GM23338 (cell line): ENCODE data around the gene UVRAG.

Experiments used
- CTCF ChIP-seq, 2 experiments: fragments of 200-600 bp in 1 of 2; sonication (generic) in 1 of 2; conservative IDR thresholded peaks; 2 replicates each; pipeline versions ENCODE4 v1.5.1 to v1.6.1; 2016 to 2017; ENCODE audit warnings: antibody characterized with exemption in 2 of 2, low read depth in 2 of 2, mild to moderate bottlenecking in 2 of 2, moderate library complexity in 1 of 2
- EZH2 ChIP-seq: fragments of 200-600 bp; sonication (generic); IDR thresholded peaks from one replicate; pipeline ENCODE4 v1.8.0; 2017; ENCODE audit warnings: antibody characterized with exemption, mild to moderate bottlenecking, low read depth; ENCODE audit not compliant: unreplicated experiment
- EZH2phosphoT487 ChIP-seq: fragments of 200-600 bp; sonication (generic); IDR thresholded peaks from one replicate; pipeline ENCODE4 v1.8.1; 2018; ENCODE audit warnings: antibody characterized with exemption; ENCODE audit not compliant: unreplicated experiment
- JUNB ChIP-seq: IDR thresholded peaks from one replicate; pipeline ENCODE4 v1.6.1; 2016; ENCODE audit warnings: antibody characterized with exemption; ENCODE audit not compliant: unreplicated experiment
- POLR2AphosphoS5 ChIP-seq: IDR thresholded peaks from 2 replicates; pipeline ENCODE4 v1.6.1; 2016; ENCODE audit warnings: antibody characterized with exemption, low read depth
- REST ChIP-seq: IDR thresholded peaks from one replicate; pipeline ENCODE4 v1.6.1; 2018; ENCODE audit warnings: antibody characterized with exemption; ENCODE audit not compliant: unreplicated experiment
- ZNF114 ChIP-seq: fragments of 250-450 bp; sonication (Bioruptor Pico); IDR thresholded peaks from 2 replicates; pipeline ENCODE4 v1.5.0; 2020; ENCODE audit warnings: mild to moderate bottlenecking, moderate library complexity

GRCh38 chr11:76174330-76174729 lies 359.3 kb downstream of the UVRAG start:
- TF ChIP-seq CTCF (conservative IDR thresholded peaks at IDR 0.05; ENCODE audit: low read depth in 2 of 2) (no peak), POLR2AphosphoS5 (no peak), EZH2 (no peak), JUNB (no peak), REST (no peak), ZNF114 (CRISPR knock-in tag) (no peak), EZH2phosphoT487 (no peak)
